Neural cell (in vitro differentiated cells): ENCODE data around the gene EVA1A. TPM values are rescaled to one million over a fixed set of nuclear protein-coding genes. Genes with fewer than 3 reads are reported as not detected.

ENCODE experiments used
- H2AFZ ChIP-seq: fragments of 200-600, 300-800 bp; sonication (generic), shearing (Covaris generic); 2 replicates; pipeline ENCODE4 v1.6.0; 2014; ENCODE audit warnings: low read depth, mild to moderate bottlenecking, antibody characterized with exemption, low read length, moderate library complexity
- H3F3A ChIP-seq: fragments of 200-600 bp; shearing (Covaris generic); 2 replicates; pipeline ENCODE4 v1.6.1; 2016; ENCODE audit warnings: mild to moderate bottlenecking, moderate library complexity, mixed read lengths, antibody characterized with exemption, low read length; ENCODE audit not compliant: insufficient read depth, poor library complexity, severe bottlenecking
- H3K27ac ChIP-seq: fragments of 200-600, 300-800 bp; sonication (generic), shearing (Covaris generic); 2 replicates; pipeline ENCODE4 v1.5.1; 2014; ENCODE audit warnings: mild to moderate bottlenecking, low read length, moderate library complexity
- H3K27me3 ChIP-seq: fragments of 300-800, 200-600 bp; sonication (generic), shearing (Covaris generic); 2 replicates; pipeline ENCODE4 v1.6.0; 2014; ENCODE audit warnings: mild to moderate bottlenecking, low read depth, low read length, moderate library complexity; ENCODE audit not compliant: insufficient read depth
- H3K36me3 ChIP-seq: fragments of 300-800, 200-600 bp; sonication (generic), shearing (Covaris generic); 2 replicates; pipeline ENCODE4 v1.5.1; 2014; ENCODE audit warnings: mild to moderate bottlenecking, antibody characterized with exemption, low read length, moderate library complexity; ENCODE audit not compliant: insufficient read depth
- H3K4me2 ChIP-seq: fragments of 300-800, 200-600 bp; sonication (generic), shearing (Covaris generic); 2 replicates; pipeline ENCODE4 v1.6.0; 2014; ENCODE audit warnings: mild to moderate bottlenecking, low read length
- H3K4me3 ChIP-seq: fragments of 300-800, 200-600 bp; sonication (generic), shearing (Covaris generic); 2 replicates; pipeline ENCODE4 v1.5.1; 2014; ENCODE audit warnings: mild to moderate bottlenecking, low read length, moderate library complexity
- H3K79me2 ChIP-seq: fragments of 200-600 bp; shearing (Covaris generic); replicated peaks from 2 replicates; pipeline ENCODE4 v1.6.0; 2014; ENCODE audit warnings: mild to moderate bottlenecking, low read length, moderate library complexity; ENCODE audit not compliant: insufficient read depth
- H3K9ac ChIP-seq: fragments of 300-800, 200-600 bp; sonication (generic), shearing (Covaris generic); 2 replicates; pipeline ENCODE4 v1.6.1; 2016; ENCODE audit warnings: mild to moderate bottlenecking, low read length, mixed read lengths
- H3K9me2 ChIP-seq: fragments of 200-600 bp; shearing (Covaris generic); 2 replicates; pipeline ENCODE4 v1.6.1; 2016; ENCODE audit warnings: mild to moderate bottlenecking, low read length, mixed read lengths; ENCODE audit not compliant: insufficient read depth
- H3K9me3 ChIP-seq: fragments of 200-600, 300-800 bp; sonication (generic), shearing (Covaris generic); 2 replicates; pipeline ENCODE4 v1.6.1; 2016; ENCODE audit warnings: mild to moderate bottlenecking, mixed run types, low read length, moderate library complexity, mixed read lengths
- H4K20me1 ChIP-seq: fragments of 200-600 bp; shearing (Covaris generic); 2 replicates; pipeline ENCODE4 v1.6.1; 2016; ENCODE audit warnings: mild to moderate bottlenecking, mixed run types; ENCODE audit not compliant: insufficient read depth
- CTCF ChIP-seq: fragments of 450-650 bp; IDR thresholded peaks from 2 replicates; pipeline ENCODE4 v1.5.1; 2014; ENCODE audit warnings: antibody characterized with exemption, mild to moderate bottlenecking, moderate library complexity; ENCODE audit not compliant: poor library complexity, severe bottlenecking
- EP300 ChIP-seq: fragments of 450-650 bp; conservative IDR thresholded peaks from 2 replicates; pipeline ENCODE4 v1.6.1; 2014; ENCODE audit warnings: antibody characterized with exemption, mild to moderate bottlenecking, moderate library complexity; ENCODE audit not compliant: poor library complexity, severe bottlenecking
- EZH2 ChIP-seq: fragments of 200-600, 300-800 bp; shearing (Covaris generic), sonication (generic); IDR thresholded peaks from 2 replicates; pipeline ENCODE4 v1.6.1; 2014; ENCODE audit warnings: antibody characterized with exemption, low read length, borderline replicate concordance, mild to moderate bottlenecking; ENCODE audit not compliant: insufficient read depth, poor library complexity, severe bottlenecking
- MXI1 ChIP-seq: fragments of 450-650 bp; conservative IDR thresholded peaks from 2 replicates; pipeline ENCODE4 v1.6.1; 2014; ENCODE audit warnings: antibody characterized with exemption, mild to moderate bottlenecking; ENCODE audit not compliant: poor library complexity, severe bottlenecking
- POLR2AphosphoS5 ChIP-seq: IDR thresholded peaks from 2 replicates; pipeline ENCODE4 v1.6.1; 2012
- RAD21 ChIP-seq: fragments of 450-650 bp; conservative IDR thresholded peaks from 2 replicates; pipeline ENCODE4 v1.6.1; 2014; ENCODE audit warnings: antibody characterized with exemption, mild to moderate bottlenecking, moderate library complexity
- REST ChIP-seq: IDR thresholded peaks from 2 replicates; pipeline ENCODE4 v1.6.1; 2012; ENCODE audit warnings: borderline replicate concordance
- SMC3 ChIP-seq: fragments of 450-650 bp; conservative IDR thresholded peaks from 2 replicates; pipeline ENCODE4 v1.6.1; 2014; ENCODE audit warnings: antibody characterized with exemption, mild to moderate bottlenecking, moderate library complexity; ENCODE audit not compliant: poor library complexity
- TAF1 ChIP-seq: IDR thresholded peaks from 2 replicates; pipeline ENCODE4 v1.6.1; 2012; ENCODE audit warnings: low read depth
- polyA plus RNA-seq: library from polyadenylated mRNA; depleted of rRNA; stranded (reverse); fragments of >200 nt; gene quantifications from 2 replicates; pipeline ENCODE4 v1.2.3, GENCODE V29; 2014

The EVA1A gene
- polyA plus RNA-seq, 1 donor from 2014 or later = not detected

GRCh38 chr2:75517547-75518230 lies 43.0 kb downstream of the EVA1A start:
- H3K9me3 ChIP-seq = no peaks in the 10 kb centered on the region
- H2AFZ ChIP-seq = no peak overlapping the region
- no peak overlapping the region for H3K4me3 ChIP-seq
- no peak overlapping the region for H3K27ac ChIP-seq
- no peaks in the 10 kb centered on the region for H3K36me3 ChIP-seq
- no peaks in the 10 kb centered on the region for H3K9me2 ChIP-seq
- H4K20me1 ChIP-seq = no peaks in the 10 kb centered on the region
- H3F3A ChIP-seq = no peaks in the 10 kb centered on the region
- H3K27me3 ChIP-seq = no peaks in the 10 kb centered on the region
- no peak for TF ChIP-seq TAF1
- TF ChIP-seq REST = no peak
- no peak for TF ChIP-seq CTCF
- TF ChIP-seq EP300 = no peak
- no peak for TF ChIP-seq RAD21
- no peak for TF ChIP-seq POLR2AphosphoS5
- TF ChIP-seq MXI1 = no peak
- no peak for TF ChIP-seq EZH2
- TF ChIP-seq SMC3 = no peak
- no peak overlapping the region for H3K9ac ChIP-seq
- no peak overlapping the region for H3K4me2 ChIP-seq
- no peaks in the 10 kb centered on the region for H3K79me2 ChIP-seq

GRCh38 chr2:75516378-75517360 lies 44.1 kb downstream of the EVA1A start:
- TF ChIP-seq EP300 (no peak), SMC3 (no peak), REST (no peak), RAD21 (no peak), MXI1 (no peak), EZH2 (no peak), CTCF (no peak), TAF1 (no peak), POLR2AphosphoS5 (no peak)
- Histone ChIP-seq H3F3A (no peaks in the 10 kb centered on the region), H4K20me1 (no peaks in the 10 kb centered on the region), H3K27me3 (no peaks in the 10 kb centered on the region), H3K36me3 (no peaks in the 10 kb centered on the region), H3K27ac (no peak overlapping the region), H3K4me2 (no peak overlapping the region), H3K79me2 (no peaks in the 10 kb centered on the region), H3K9me3 (no peaks in the 10 kb centered on the region), H2AFZ (no peak overlapping the region), H3K4me3 (no peak overlapping the region), H3K9me2 (no peaks in the 10 kb centered on the region), H3K9ac (no peak overlapping the region)
